DMS153 treated with DMSO at 0.1 percent for 48 hours (cell line): ENCODE measurements around the gene C3.
"Not testable (repeated sequence)": the region's sequence is repeated elsewhere in the genome, so short reads cannot be mapped to it uniquely, and the experiment has no call there.

Source experiments
- DNase-seq: peaks from one replicate; lab custom pipeline; 2025; ENCODE audit not compliant: unreplicated experiment; lab: John Stamatoyannopoulos, UW

Gene C3

GRCh38 chr19:6667114-6667627 lies 53.3 kb downstream of the C3 start:
- no peak for DNase-seq

- DNase-seq: no peak
These were observed 55.5 kb downstream of the C3 start for GRCh38 chr19:6664916-6665315.

DNA sequence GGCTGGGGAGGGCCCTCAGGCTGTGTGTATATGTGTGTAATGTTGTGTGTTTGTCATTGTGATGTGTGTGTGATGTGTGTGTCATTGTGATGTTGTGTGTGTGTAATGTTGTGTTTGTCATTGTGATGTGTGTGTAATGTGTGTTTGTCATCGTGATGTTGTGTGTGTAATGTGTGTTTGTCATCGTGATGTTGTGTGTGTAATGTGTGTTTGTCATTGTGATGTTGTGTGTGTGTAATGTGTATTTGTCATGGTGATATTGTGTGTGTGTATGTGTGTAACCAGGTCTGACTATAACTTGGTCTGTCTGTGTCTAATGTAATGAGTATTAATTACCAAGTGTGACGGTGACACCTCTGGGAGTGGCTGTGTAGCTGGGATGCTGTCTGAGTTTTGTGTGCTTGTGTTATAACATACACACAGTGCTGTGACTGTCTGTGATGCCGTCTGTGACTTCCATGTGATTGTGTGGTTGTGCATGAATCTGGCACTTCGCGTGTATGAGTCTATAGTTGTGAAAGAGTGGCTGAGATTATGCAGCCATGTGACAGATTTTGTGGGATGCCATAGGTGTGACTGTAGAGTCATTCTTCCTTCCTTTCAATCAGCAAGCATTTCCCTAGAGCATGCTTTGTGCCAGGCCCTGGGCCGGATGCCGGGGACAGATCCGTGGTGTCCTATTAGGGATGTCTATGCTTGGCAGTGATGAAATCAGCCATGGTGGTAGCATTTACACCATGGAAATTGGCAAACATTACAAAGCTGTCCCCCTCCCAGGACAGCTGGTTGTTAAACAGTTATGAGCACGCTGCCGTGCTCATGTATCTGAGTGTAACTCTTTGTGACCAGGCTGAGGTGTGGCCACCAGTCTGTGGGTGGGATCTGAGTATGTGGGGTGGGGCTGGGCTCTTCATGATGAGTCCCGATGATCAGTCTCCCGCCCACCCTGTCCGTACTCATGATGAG lies 56.9 kb downstream of the C3 start:
- no peak for DNase-seq

GRCh38 chr19:6662702-6663101 lies 57.7 kb downstream of the C3 start:
- DNase-seq: no peak

GRCh38 chr19:6661509-6662244 lies 58.8 kb downstream of the C3 start:
- not testable (repeated sequence) for DNase-seq

DNA sequence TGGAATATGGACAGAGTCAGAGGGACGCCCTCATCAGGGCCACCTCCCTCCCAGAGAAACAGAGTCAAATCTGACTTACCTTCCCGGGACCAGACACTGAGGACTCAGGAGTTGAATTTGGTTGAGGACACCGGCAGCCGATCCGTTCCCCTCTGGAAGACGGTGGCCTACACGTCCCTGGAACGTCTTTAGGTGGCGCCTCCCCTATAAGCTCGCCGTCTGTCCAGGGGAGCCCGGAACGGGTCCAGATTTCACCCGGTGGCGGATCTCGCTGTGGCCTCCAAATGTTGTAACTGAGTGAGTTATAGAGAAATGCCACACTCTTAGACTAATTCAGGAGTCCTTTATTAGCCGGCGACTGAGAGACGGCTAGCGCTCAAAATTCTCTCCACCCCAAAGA lies 59.5 kb downstream of the C3 start:
- no peak for DNase-seq

DNA sequence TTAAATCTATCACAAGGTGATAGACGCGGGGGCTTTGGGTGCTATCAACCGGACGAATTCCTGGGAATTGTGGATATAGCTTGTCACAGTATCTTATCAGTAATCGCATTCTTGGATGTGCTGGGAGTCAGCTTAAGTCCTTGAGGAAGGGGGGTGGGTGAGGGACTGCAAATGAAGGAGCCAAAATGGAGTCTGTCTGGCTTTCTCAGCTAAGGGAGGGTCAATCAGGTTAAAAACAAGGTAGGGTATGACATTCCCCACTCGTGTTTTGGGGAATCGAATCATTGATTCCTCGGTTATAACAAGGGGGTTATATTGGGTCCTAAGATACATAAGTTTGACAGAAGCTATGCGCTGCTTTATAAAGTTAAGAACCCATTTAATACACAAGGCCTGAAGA lies 64.1 kb downstream of the C3 start:
- not testable (repeated sequence) for DNase-seq

DNA sequence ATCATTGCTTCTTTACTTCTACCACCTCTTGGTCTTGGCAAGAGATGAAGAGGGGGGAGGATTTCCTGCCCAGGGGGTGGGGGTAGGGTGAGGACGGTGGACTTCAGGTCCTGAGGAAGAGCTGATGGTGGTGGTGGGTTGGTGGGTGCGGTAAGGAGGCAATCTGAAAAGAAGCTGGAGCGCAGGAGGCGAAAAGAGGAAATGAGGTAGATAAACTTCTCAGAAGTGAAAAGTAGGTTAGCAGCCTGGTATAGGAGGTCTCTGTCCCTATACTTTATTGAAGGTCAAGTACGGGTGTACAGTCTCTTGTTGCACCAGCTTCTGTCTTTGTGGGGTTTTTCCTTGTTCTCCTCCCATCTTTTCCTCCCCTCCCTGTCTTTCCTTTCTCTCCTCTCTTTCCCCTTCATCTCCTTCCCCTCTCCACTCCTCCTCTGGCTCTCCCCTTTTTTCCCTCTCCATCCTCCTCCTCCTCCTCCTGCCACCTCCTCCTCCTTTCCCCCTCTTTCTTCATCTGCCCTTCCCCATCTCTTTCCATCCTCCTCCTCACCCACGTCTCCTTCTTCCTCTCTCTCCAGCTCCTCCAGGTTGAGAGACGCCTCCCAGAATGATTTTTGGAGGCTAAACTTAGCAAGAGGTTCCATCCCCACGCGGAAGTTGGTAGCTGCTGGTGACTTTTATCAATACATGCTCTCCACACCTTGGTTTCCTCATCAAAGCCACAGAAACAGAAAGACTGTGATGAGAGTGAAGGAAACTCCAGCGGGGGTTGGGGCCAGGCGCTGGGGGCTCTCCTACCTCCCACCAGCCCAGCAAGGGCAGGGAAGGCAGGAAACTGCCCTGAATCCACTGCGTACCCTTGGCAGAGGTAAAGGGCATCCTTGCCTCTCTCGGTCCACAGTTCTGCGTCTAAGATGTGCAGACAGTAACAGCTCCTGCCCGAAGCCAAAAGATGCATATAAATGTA lies 65.8 kb downstream of the C3 start:
- DNase-seq: no peak

DNA sequence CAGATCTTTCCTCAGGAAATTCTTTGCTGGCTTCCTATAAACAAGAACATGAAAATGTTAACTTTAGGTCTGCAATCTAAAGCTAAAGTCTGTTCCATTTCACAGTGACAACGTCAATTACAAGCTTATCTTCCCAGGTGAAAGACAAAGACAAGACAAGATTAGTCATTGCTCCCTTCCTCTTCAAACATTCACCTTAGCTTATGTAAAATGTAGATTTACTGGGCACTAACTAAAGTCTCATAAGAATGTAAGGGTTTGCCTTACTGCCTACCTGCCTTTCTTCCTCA lies 67.7 kb downstream of the C3 start:
- DNase-seq: no peak

GRCh38 chr19:6651965-6652804 lies 68.3 kb downstream of the C3 start:
- DNase-seq: no peak

DNA sequence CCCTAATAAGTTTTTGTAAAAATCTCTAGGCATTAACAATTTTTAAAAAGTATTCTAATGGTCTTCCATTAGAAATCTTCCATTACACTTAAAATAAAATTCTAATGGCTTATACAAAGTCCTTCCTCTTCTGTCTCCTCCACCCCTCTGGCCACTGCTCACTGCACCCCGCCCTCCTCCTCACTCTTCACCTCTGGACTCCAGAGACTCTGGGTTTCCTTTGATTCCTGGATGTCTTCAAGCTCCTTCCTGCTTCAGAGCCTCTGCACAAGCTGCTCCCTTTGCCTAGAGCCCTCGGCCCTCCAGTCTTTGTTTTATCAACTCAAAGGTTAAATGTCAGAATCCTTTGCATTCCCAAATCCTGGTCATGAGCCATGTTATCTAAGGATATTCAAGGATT lies 71.3 kb downstream of the C3 start:
- no peak for DNase-seq

DNA sequence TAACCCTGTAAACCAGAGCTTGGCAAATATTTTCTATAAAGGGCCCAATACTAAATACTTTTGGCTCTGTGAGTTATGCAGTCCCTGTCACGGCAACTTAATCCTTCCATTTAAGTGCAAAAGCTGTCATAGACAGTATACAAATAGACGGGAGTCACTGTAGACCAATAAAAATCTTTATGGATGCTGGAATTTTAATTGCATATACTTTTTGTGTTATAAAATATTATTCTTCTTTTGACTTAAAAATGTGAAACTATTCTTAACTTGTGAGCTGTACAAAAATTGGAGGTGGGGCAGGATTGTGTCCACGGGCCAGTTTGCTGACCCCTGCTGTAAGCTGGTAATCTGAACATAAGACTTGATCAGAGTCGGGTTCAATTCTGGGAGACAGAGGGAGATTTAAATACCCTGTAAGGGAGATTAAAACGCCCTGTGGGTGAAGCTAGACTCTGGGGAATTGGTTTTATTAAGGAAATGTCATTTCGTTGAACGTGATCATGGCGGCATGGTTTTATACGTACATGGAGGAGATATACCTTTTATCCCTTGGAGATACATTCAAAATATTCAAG lies 72.2 kb downstream of the C3 start:
- no peak for DNase-seq

DNA sequence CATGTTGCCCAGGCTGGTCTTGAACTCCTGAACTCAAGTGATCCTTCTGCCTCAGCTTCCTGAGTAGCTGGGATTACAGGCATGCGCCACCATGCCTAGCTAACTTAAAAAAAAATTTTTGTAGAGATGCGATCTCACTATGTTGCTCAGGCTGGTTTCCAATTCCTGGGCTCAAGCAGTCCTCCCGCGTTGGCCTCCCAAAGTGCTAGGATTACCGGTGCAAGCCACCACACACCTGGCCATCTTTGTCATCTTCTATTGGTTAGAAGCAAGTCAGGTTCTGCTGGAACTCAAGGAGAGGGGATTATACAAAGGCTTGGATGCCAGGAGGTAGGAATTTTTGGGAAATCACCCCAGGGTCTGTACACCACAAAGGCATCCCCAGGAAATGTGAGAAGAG lies 75.7 kb downstream of the C3 start:
- DNase-seq: no peak

- not testable (repeated sequence) for DNase-seq
These were observed 80.1 kb downstream of the C3 start for GRCh38 chr19:6640333-6640732.

DNA sequence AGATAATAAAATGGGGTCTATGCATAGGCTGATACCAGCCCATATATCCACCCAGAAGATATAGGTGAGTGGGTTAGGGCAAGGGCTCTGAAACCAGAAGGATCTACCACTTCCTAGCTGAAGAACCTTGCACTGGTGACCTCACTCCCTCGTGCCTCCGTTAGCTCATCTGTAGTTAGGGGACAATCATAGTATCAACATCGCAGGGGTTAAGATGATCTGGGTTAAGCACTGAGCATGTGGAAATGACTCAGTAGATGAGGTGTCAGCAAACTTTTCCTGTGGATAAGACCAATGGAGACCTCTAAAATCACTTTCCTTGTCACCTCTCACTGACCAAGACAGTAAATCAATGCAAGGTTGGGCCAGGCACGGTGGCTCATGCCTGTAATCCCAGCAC lies 81.0 kb downstream of the C3 start:
- DNase-seq: no peak

- DNase-seq: not testable (repeated sequence)
These were observed 87.0 kb downstream of the C3 start for GRCh38 chr19:6633456-6633813.

DNA sequence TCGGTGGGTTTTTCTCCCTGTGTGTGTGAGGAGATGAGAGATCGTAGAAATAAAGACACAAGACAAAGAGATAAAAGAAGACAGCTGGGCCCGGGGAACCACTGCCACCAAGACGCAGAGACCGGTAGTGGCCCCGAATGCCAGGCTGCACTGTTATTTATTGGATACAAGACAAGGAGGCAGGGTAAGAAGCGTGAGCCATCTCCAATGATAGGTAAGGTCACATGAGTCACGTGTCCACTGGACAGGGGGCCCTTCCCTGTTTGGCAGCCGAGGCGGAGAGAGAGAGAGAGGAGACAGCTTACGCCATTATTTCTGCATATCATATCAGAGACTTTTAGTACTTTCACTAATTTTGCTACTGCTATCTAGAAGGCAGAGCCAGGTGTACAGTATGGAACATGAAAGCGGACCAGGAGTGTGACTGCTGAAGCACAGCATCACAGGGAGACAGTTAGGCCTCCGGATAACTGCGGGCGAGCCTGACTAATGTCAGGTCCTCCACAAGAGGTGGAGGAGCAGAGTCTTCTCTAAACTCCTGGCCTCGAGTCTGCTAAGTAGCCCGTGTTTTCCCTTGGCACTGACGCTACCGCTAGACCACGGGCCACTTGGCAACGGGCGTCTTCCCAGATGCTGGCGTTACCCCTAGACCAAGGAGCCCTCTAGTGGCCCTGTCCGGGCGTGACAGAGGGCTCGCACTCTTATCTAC lies 87.5 kb downstream of the C3 start:
- DNase-seq: peak; percentile 7

DNA sequence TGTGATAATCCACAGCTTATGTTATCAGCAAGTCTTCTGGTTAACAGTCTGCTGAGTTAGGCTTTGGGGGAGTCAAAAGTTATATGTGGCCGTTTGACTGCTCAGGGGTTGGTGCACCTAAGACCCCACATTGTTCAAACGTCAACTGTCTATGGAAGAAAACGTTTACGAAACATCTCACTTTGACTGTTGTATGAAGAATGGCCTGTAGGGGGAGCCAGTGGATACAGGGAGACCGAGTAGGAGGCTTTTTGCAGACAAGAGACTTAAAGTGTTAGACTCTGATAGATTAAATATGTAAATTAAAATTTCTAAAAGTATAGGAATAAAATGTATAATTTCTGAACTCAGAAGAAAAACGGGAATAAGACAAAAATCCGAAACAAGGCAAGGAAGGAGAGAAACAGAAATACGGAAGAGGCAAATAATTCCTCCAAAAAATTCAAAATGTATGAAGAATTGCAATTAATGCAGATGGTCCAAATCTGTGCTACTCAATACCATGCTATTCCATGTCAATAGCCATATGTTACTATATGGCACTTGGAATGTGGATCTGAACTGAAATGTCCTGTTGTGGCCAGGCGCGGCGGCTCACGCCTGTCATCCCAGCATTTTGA lies 88.3 kb downstream of the C3 start:
- peak; percentile 40 for DNase-seq
